WTC11 (cell line): ENCODE measurements around the gene FGB. TPM values are rescaled to one million over a fixed set of nuclear protein-coding genes. Genes with fewer than 3 reads are reported as not detected.

Source experiments
- ATAC-seq: fragments of 200-7000 bp; cut with Tn5 transposase; 2 replicates; pipeline ENCODE4 v1.10.0; 2021; ENCODE audit warnings: mild to moderate bottlenecking, moderate library complexity
- CTCF ChIA-PET: fragments of 300-600 bp; sonication (Branson Sonifier 250); formaldehyde crosslinking; loops from one replicate; lab custom pipeline; 2021; ENCODE audit warnings: antibody characterized with exemption; lab: Charles Lee
- POLR2A ChIA-PET: fragments of 350-600 bp; sonication (Branson Sonifier 250); formaldehyde crosslinking; loops from one replicate; lab custom pipeline; 2021; ENCODE audit warnings: antibody characterized with exemption; lab: Charles Lee
- DNase-seq: peaks from one replicate; pipeline ENCODE4 v3.0.0; 2021; ENCODE audit warnings: low spot score
- H3K27ac Mint-ChIP-seq: 2 replicates; pipeline ENCODE4 v1.8.0; 2021; ENCODE audit warnings: mixed read lengths
- H3K27me3 Mint-ChIP-seq: 2 replicates; pipeline ENCODE4 v1.8.0; 2021; ENCODE audit warnings: low read depth, mild to moderate bottlenecking, moderate library complexity, mixed read lengths
- H3K36me3 Mint-ChIP-seq: 2 replicates; pipeline ENCODE4 v1.8.0; 2021; ENCODE audit warnings: mixed read lengths
- H3K4me1 Mint-ChIP-seq: 2 replicates; pipeline ENCODE4 v1.8.0; 2022; ENCODE audit warnings: mixed read lengths
- H3K4me3 Mint-ChIP-seq: 2 replicates; pipeline ENCODE4 v1.8.0; 2021; ENCODE audit warnings: mild to moderate bottlenecking, moderate library complexity, mixed read lengths
- H3K9me3 Mint-ChIP-seq: 2 replicates; pipeline ENCODE4 v1.8.0; 2021; ENCODE audit warnings: mixed read lengths
- CREB1 ChIP-seq: sonication (generic); formaldehyde crosslinking; IDR thresholded peaks from 2 replicates; pipeline ENCODE4 v1.8.0; 2023; ENCODE audit warnings: mild to moderate bottlenecking, missing genetic modification reagents
- ELF4 ChIP-seq: sonication (generic); formaldehyde crosslinking; IDR thresholded peaks from 2 replicates; pipeline ENCODE4 v1.8.1; 2022; ENCODE audit warnings: low read depth, mild to moderate bottlenecking, moderate library complexity, missing genetic modification reagents
- FOXK1 ChIP-seq: sonication (generic); formaldehyde crosslinking; IDR thresholded peaks from 2 replicates; pipeline ENCODE4 v1.8.0; 2022; ENCODE audit warnings: mild to moderate bottlenecking, moderate library complexity, missing genetic modification reagents
- HMGA2 ChIP-seq: fragments of 250-450 bp; sonication (Bioruptor Pico); IDR thresholded peaks from 2 replicates; pipeline ENCODE4 v1.4.0; 2021; ENCODE audit warnings: mild to moderate bottlenecking, moderate library complexity
- JAZF1 ChIP-seq: fragments of 250-450 bp; sonication (Bioruptor Pico); IDR thresholded peaks from 2 replicates; pipeline ENCODE4 v1.9.0; 2021; ENCODE audit warnings: moderate library complexity, mild to moderate bottlenecking, inconsistent platforms
- NR2C2 ChIP-seq: sonication (generic); formaldehyde crosslinking; IDR thresholded peaks from 2 replicates; pipeline ENCODE4 v1.8.0; 2022; ENCODE audit warnings: mild to moderate bottlenecking, missing genetic modification reagents
- OVOL2 ChIP-seq: fragments of 250-450 bp; sonication (Bioruptor Pico); IDR thresholded peaks from 2 replicates; pipeline ENCODE4 v1.9.0; 2021; ENCODE audit warnings: mild to moderate bottlenecking, borderline replicate concordance
- TCF7 ChIP-seq: sonication (generic); formaldehyde crosslinking; IDR thresholded peaks from 2 replicates; pipeline ENCODE4 v1.8.0; 2022; ENCODE audit warnings: mild to moderate bottlenecking, low read depth, missing genetic modification reagents, moderate library complexity
- TP53 ChIP-seq: sonication (generic); formaldehyde crosslinking; IDR thresholded peaks from 2 replicates; pipeline ENCODE4 v1.8.1; 2023; ENCODE audit warnings: mild to moderate bottlenecking, missing genetic modification reagents
- ZBTB21 ChIP-seq: sonication (generic); formaldehyde crosslinking; IDR thresholded peaks from 2 replicates; pipeline ENCODE4 v1.8.1; 2023; ENCODE audit warnings: mild to moderate bottlenecking, missing genetic modification reagents, borderline replicate concordance
- ZNF219 ChIP-seq: sonication (generic); formaldehyde crosslinking; IDR thresholded peaks from 2 replicates; pipeline ENCODE4 v1.8.0; 2023; ENCODE audit warnings: missing genetic modification reagents, mild to moderate bottlenecking, borderline replicate concordance
- ZNF232 ChIP-seq: sonication (generic); formaldehyde crosslinking; IDR thresholded peaks from 2 replicates; pipeline ENCODE4 v1.8.0; 2022; ENCODE audit warnings: mild to moderate bottlenecking, missing genetic modification reagents
- total RNA-seq: library from RNA; stranded (reverse); gene quantifications from 3 replicates; pipeline ENCODE4 v1.2.3, GENCODE V29; 2021
- TF ChIP-seq, protein P1 (sequence below): sonication (generic); formaldehyde crosslinking; IDR thresholded peaks from 2 replicates; pipeline ENCODE4 v1.8.1; 2022; ENCODE audit warnings: mild to moderate bottlenecking, missing genetic modification reagents, moderate library complexity, borderline replicate concordance
- TF ChIP-seq, protein P2 (sequence below): sonication (generic); formaldehyde crosslinking; IDR thresholded peaks from 2 replicates; pipeline ENCODE4 v1.8.1; 2023; ENCODE audit warnings: mild to moderate bottlenecking, missing genetic modification reagents, borderline replicate concordance
- TF ChIP-seq, protein P3 (sequence below): sonication (generic); formaldehyde crosslinking; IDR thresholded peaks from 2 replicates; pipeline ENCODE4 v1.8.0; 2023; ENCODE audit warnings: missing genetic modification reagents
- TF ChIP-seq, protein P4 (sequence below): sonication (generic); formaldehyde crosslinking; IDR thresholded peaks from 2 replicates; pipeline ENCODE4 v1.8.1; 2023; ENCODE audit warnings: mild to moderate bottlenecking, missing genetic modification reagents
- TF ChIP-seq, protein P5 (sequence below): fragments of 250-450 bp; sonication (Bioruptor Pico); conservative IDR thresholded peaks from 2 replicates; pipeline ENCODE4 v1.9.0; 2021; ENCODE audit warnings: mild to moderate bottlenecking
- TF ChIP-seq, protein P6 (sequence below): sonication (generic); formaldehyde crosslinking; IDR thresholded peaks from 2 replicates; pipeline ENCODE4 v1.8.1; 2023; ENCODE audit warnings: mild to moderate bottlenecking, moderate library complexity, missing genetic modification reagents
- TF ChIP-seq, protein P7 (sequence below): sonication (generic); formaldehyde crosslinking; IDR thresholded peaks from 2 replicates; pipeline ENCODE4 v1.8.1; 2023; ENCODE audit warnings: mild to moderate bottlenecking, missing genetic modification reagents, moderate library complexity

FGB gene
- total RNA-seq, 1 experiment from 2014 or later: 2.3 TPM

DNA sequence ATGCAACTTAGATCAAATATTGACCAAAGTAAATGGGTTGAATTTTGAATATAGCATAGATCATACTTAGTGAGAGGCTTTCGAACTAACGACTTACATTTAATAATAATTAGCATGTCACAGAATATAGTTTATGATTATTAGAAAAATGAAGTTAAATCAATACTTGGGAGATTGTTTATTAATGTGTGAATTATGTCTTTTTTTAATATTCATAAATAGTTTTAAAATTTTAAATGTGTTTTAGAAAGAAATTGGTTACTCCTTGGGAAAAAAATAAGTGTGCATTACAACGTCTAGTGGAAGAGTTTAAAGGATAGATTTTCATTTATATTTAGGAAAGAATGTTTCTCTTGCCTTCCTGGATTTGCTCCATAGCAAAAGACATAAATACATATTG is 20.4 kb downstream of the FGB start:
- no peak overlapping the region for H3K4me3 Mint-ChIP-seq
- no peak for DNase-seq
- no peaks in the 10 kb centered on the region for H3K27me3 Mint-ChIP-seq
- no peak for ATAC-seq
- H3K4me1 Mint-ChIP-seq: no peaks in the 10 kb centered on the region
- ChIA-PET POLR2A (interaction anchor here (0.5 kb wide), 1 partner anchor 223 kb away, joined by 3 read pairs; no protein-coding TSS in a partner anchor), CTCF (no interaction called here)
- TF ChIP-seq TCF7 (CRISPR knock-in tag) (no peak), OVOL2 (CRISPR knock-in tag) (no peak), ELF4 (CRISPR knock-in tag) (no peak)
- TF ChIP-seq, protein P1, sequence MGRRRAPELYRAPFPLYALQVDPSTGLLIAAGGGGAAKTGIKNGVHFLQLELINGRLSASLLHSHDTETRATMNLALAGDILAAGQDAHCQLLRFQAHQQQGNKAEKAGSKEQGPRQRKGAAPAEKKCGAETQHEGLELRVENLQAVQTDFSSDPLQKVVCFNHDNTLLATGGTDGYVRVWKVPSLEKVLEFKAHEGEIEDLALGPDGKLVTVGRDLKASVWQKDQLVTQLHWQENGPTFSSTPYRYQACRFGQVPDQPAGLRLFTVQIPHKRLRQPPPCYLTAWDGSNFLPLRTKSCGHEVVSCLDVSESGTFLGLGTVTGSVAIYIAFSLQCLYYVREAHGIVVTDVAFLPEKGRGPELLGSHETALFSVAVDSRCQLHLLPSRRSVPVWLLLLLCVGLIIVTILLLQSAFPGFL: no peak
- TF ChIP-seq, protein P2, sequence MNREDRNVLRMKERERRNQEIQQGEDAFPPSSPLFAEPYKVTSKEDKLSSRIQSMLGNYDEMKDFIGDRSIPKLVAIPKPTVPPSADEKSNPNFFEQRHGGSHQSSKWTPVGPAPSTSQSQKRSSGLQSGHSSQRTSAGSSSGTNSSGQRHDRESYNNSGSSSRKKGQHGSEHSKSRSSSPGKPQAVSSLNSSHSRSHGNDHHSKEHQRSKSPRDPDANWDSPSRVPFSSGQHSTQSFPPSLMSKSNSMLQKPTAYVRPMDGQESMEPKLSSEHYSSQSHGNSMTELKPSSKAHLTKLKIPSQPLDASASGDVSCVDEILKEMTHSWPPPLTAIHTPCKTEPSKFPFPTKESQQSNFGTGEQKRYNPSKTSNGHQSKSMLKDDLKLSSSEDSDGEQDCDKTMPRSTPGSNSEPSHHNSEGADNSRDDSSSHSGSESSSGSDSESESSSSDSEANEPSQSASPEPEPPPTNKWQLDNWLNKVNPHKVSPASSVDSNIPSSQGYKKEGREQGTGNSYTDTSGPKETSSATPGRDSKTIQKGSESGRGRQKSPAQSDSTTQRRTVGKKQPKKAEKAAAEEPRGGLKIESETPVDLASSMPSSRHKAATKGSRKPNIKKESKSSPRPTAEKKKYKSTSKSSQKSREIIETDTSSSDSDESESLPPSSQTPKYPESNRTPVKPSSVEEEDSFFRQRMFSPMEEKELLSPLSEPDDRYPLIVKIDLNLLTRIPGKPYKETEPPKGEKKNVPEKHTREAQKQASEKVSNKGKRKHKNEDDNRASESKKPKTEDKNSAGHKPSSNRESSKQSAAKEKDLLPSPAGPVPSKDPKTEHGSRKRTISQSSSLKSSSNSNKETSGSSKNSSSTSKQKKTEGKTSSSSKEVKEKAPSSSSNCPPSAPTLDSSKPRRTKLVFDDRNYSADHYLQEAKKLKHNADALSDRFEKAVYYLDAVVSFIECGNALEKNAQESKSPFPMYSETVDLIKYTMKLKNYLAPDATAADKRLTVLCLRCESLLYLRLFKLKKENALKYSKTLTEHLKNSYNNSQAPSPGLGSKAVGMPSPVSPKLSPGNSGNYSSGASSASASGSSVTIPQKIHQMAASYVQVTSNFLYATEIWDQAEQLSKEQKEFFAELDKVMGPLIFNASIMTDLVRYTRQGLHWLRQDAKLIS (CRISPR knock-in tag): no peak
- TF ChIP-seq, protein P3, sequence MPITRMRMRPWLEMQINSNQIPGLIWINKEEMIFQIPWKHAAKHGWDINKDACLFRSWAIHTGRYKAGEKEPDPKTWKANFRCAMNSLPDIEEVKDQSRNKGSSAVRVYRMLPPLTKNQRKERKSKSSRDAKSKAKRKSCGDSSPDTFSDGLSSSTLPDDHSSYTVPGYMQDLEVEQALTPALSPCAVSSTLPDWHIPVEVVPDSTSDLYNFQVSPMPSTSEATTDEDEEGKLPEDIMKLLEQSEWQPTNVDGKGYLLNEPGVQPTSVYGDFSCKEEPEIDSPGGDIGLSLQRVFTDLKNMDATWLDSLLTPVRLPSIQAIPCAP (CRISPR knock-in tag): no peak
- TF ChIP-seq, protein P4, sequence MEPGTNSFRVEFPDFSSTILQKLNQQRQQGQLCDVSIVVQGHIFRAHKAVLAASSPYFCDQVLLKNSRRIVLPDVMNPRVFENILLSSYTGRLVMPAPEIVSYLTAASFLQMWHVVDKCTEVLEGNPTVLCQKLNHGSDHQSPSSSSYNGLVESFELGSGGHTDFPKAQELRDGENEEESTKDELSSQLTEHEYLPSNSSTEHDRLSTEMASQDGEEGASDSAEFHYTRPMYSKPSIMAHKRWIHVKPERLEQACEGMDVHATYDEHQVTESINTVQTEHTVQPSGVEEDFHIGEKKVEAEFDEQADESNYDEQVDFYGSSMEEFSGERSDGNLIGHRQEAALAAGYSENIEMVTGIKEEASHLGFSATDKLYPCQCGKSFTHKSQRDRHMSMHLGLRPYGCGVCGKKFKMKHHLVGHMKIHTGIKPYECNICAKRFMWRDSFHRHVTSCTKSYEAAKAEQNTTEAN (CRISPR knock-in tag): no peak
- H3K9me3 Mint-ChIP-seq: no peaks in the 10 kb centered on the region
- no peaks in the 10 kb centered on the region for H3K36me3 Mint-ChIP-seq
- H3K27ac Mint-ChIP-seq: no peak overlapping the region

DNA sequence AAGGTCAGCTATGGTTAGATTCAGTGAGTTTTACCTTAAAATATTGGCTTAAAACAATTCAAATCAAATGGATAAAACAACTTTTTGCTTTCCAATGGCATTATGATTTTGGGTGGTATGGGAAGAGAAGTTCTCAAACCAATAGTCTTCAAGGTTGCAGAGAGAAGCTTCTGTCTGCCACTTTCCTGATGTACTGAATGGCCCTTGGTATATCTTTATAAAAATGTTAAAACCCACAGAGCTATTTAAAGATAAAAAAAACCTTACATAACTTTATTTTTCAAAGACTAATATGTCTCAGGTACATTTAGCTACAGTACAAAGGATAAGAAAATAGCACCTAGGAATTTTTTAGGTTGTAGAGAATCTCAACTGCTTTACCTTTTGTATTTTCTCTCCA is 20.9 kb downstream of the FGB start:
- H3K4me3 Mint-ChIP-seq: no peak overlapping the region
- no peak overlapping the region for H3K27ac Mint-ChIP-seq
- H3K36me3 Mint-ChIP-seq: no peaks in the 10 kb centered on the region
- ATAC-seq (no peak), DNase-seq (no peak)
- TF ChIP-seq JAZF1 (CRISPR knock-in tag): no peak
- TF ChIP-seq TP53 (CRISPR knock-in tag): no peak
- TF ChIP-seq HMGA2 (CRISPR knock-in tag): no peak
- TF ChIP-seq, protein P5, sequence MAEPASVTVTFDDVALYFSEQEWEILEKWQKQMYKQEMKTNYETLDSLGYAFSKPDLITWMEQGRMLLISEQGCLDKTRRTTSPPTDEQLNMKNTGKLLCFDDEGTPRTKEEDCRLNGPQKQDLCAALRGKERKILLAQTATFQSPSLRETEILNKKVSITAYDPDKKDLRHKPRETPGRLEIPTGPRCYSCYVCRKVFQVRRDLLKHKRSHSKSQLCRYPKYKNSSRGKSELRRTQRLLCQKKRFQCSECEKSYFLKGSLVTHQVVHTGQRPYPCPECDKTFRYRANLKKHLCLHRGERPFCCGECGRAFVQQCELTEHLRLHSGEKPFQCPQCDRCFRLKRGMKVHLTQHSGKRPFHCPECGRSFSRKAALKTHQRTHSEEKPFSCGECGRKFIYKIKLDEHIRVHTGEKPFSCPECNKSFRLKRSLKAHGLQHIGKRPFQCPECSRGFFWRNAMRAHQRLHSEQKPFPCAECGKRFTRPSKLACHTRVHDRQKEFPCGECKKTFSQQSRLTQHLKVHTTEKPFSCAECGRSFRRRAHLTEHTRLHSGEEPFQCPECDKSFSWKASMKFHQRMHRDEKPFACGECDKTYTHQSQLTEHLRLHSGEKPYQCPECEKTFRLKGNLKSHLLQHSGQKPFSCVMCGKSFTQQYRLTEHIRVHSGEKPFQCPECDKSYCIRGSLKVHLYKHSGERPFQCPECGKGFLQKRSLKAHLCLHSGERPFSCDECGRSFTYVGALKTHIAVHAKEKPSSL: no peak
- no peak for TF ChIP-seq ZNF232 (CRISPR knock-in tag)
- no peak for TF ChIP-seq CREB1 (CRISPR knock-in tag)
- TF ChIP-seq ZBTB21 (CRISPR knock-in tag): no peak
- TF ChIP-seq ELF4 (CRISPR knock-in tag): no peak
- TF ChIP-seq, protein P6, sequence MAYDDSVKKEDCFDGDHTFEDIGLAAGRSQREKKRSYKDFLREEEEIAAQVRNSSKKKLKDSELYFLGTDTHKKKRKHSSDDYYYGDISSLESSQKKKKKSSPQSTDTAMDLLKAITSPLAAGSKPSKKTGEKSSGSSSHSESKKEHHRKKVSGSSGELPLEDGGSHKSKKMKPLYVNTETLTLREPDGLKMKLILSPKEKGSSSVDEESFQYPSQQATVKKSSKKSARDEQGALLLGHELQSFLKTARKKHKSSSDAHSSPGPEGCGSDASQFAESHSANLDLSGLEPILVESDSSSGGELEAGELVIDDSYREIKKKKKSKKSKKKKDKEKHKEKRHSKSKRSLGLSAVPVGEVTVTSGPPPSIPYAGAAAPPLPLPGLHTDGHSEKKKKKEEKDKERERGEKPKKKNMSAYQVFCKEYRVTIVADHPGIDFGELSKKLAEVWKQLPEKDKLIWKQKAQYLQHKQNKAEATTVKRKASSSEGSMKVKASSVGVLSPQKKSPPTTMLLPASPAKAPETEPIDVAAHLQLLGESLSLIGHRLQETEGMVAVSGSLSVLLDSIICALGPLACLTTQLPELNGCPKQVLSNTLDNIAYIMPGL (CRISPR knock-in tag): no peak
- TF ChIP-seq NR2C2 (CRISPR knock-in tag): no peak
- no peak for TF ChIP-seq ZNF219 (CRISPR knock-in tag)
- TF ChIP-seq, protein P7, sequence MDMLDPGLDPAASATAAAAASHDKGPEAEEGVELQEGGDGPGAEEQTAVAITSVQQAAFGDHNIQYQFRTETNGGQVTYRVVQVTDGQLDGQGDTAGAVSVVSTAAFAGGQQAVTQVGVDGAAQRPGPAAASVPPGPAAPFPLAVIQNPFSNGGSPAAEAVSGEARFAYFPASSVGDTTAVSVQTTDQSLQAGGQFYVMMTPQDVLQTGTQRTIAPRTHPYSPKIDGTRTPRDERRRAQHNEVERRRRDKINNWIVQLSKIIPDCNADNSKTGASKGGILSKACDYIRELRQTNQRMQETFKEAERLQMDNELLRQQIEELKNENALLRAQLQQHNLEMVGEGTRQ (CRISPR knock-in tag): no peak
- no peak for TF ChIP-seq FOXK1 (CRISPR knock-in tag)
- H3K27me3 Mint-ChIP-seq: no peaks in the 10 kb centered on the region
- no peaks in the 10 kb centered on the region for H3K9me3 Mint-ChIP-seq
- no peaks in the 10 kb centered on the region for H3K4me1 Mint-ChIP-seq
- ChIA-PET CTCF (no interaction called here), POLR2A (interaction anchor here (0.5 kb wide), 1 partner anchor 223 kb away, joined by 3 read pairs; no protein-coding TSS in a partner anchor)
